ENCODE data around the gene ARID1B.
A peak's percentile ranks its signal among the peaks of the same experiment; 100 is the strongest.

- TF ChIP-seq PRPF4 (IDR thresholded peaks at IDR 0.05; ENCODE audit: low read depth, low read length, poor library complexity, severe bottlenecking) (no peak), NR3C1 (CRISPR knock-in tag; IDR thresholded peaks at IDR 0.05) (no peak), ZSCAN12 (CRISPR knock-in tag; IDR thresholded peaks at IDR 0.05) (no peak), PRDM10 (CRISPR knock-in tag; IDR thresholded peaks at IDR 0.05; ENCODE audit: low read depth) (no peak), WIZ (CRISPR knock-in tag; IDR thresholded peaks at IDR 0.05) (peak; percentile 34; the same call in 1 of the 2 replicates), EP300 (IDR thresholded peaks at IDR 0.05; ENCODE audit: low read depth in 2 of 2, low read length in 2 of 2) (no peak), EP300 (CRISPR knock-in tag; IDR thresholded peaks at IDR 0.05; ENCODE audit: borderline replicate concordance) (0 out of 2 replicates have a peak, but pooled peaks have one; percentile 17)
- TF ChIP-seq, protein P1, sequence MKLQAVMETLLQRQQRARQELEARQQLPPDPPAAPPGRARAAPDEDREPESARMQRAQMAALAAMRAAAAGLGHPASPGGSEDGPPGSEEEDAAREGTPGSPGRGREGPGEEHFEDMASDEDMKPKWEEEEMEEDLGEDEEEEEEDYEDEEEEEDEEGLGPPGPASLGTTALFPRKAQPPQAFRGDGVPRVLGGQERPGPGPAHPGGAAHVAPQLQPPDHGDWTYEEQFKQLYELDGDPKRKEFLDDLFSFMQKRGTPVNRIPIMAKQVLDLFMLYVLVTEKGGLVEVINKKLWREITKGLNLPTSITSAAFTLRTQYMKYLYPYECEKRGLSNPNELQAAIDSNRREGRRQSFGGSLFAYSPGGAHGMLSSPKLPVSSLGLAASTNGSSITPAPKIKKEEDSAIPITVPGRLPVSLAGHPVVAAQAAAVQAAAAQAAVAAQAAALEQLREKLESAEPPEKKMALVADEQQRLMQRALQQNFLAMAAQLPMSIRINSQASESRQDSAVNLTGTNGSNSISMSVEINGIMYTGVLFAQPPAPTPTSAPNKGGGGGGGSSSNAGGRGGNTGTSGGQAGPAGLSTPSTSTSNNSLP (IDR thresholded peaks at IDR 0.05; ENCODE audit: low read depth, low read length): no peak
Measured at GRCh38 chr6:156777577-156778453, 637 bp downstream of the ARID1B start.
